A673 (cell line): Measurements from ENCODE around the gene MLN. TPM values are rescaled to one million over a fixed set of nuclear protein-coding genes. Genes with fewer than 3 reads are reported as not detected.

Source experiments
- BruUV-seq: library from RNA; stranded (reverse); fragments of 400-500 nt; replicated peaks from 2 replicates; lab custom pipeline; 2021; lab: Mats Ljungman, UMichigan
- CTCF ChIA-PET: fragments of 300-600 bp; sonication (Branson Sonifier 250); formaldehyde crosslinking; loops from one replicate; lab custom pipeline; 2022; ENCODE audit warnings: antibody characterized with exemption; lab: Charles Lee
- POLR2A ChIA-PET: fragments of 300-600 bp; sonication (Branson Sonifier 250); formaldehyde crosslinking; loops from one replicate; lab custom pipeline; 2022; ENCODE audit warnings: antibody characterized with exemption; ENCODE audit not compliant: low non-redundant PET; lab: Charles Lee
- DNase-seq: peaks from one replicate; pipeline ENCODE4 v3.0.0-alpha.2; 2015; ENCODE audit warnings: low spot score
- H3K27ac ChIP-seq: fragments of 200-600 bp; sonication (generic); 2 replicates; pipeline ENCODE4 v1.5.1; 2016; ENCODE audit warnings: mixed run types, low read depth, mild to moderate bottlenecking, mixed read lengths, antibody characterized with exemption, low read length; ENCODE audit not compliant: poor library complexity, severe bottlenecking
- H3K27me3 ChIP-seq: fragments of 200-600 bp; sonication (generic); replicated peaks from 2 replicates; pipeline ENCODE4 v1.6.1; 2017; ENCODE audit warnings: mixed run types, low read depth, mild to moderate bottlenecking, mixed read lengths, antibody characterized with exemption, low read length; ENCODE audit not compliant: insufficient read depth, poor library complexity
- H3K36me3 ChIP-seq: fragments of 200-600 bp; sonication (generic); 2 replicates; pipeline ENCODE4 v1.6.1; 2016; ENCODE audit warnings: mixed run types, mild to moderate bottlenecking, mixed read lengths, antibody characterized with exemption, low read length; ENCODE audit not compliant: insufficient read depth, poor library complexity, severe bottlenecking
- H3K4me1 ChIP-seq: fragments of 200-600 bp; sonication (generic); 2 replicates; pipeline ENCODE4 v1.6.1; 2017; ENCODE audit warnings: mixed run types, mild to moderate bottlenecking, mixed read lengths, antibody characterized with exemption, low read length; ENCODE audit not compliant: insufficient read depth, poor library complexity, severe bottlenecking
- H3K4me3 ChIP-seq: fragments of 200-600 bp; sonication (generic); 2 replicates; pipeline ENCODE4 v1.5.1; 2016; ENCODE audit warnings: low read depth, mixed run types, mild to moderate bottlenecking, mixed read lengths, low read length; ENCODE audit not compliant: poor library complexity, severe bottlenecking
- H3K9me3 ChIP-seq: fragments of 200-600 bp; sonication (generic); 2 replicates; pipeline ENCODE4 v1.6.1; 2016; ENCODE audit warnings: mixed run types, low read depth, mild to moderate bottlenecking, mixed read lengths, antibody characterized with exemption, low read length; ENCODE audit not compliant: poor library complexity, severe bottlenecking
- CTCF ChIP-seq: fragments of 300-800, 200-600 bp; sonication (generic); conservative IDR thresholded peaks from 2 replicates; pipeline ENCODE4 v1.5.1; 2017; ENCODE audit warnings: low read depth, mild to moderate bottlenecking, antibody characterized with exemption, low read length, moderate library complexity, mixed read lengths
- EZH2 ChIP-seq: fragments of 200-600 bp; sonication (generic); IDR thresholded peaks from 2 replicates; pipeline ENCODE4 v1.6.1; 2017; ENCODE audit warnings: borderline replicate concordance, low read depth, mild to moderate bottlenecking, mixed read lengths, antibody characterized with exemption, low read length; ENCODE audit not compliant: poor library complexity, severe bottlenecking
- intact Hi-C: fragments of 100-400 bp; cut with micrococcal nuclease; formaldehyde crosslinking; loops from one replicate; pipeline ENCODE4 v1.10.0; 2022; ENCODE audit not compliant: unreplicated experiment
- total RNA-seq: library from RNA; stranded (reverse); gene quantifications from 2 replicates; pipeline ENCODE4 v1.2.3, GENCODE V29; 2021

The MLN gene
- total RNA-seq, 1 experiment from 2014 or later = not detected

- TF ChIP-seq CTCF (no peak), EZH2 (no peak)
- intact Hi-C loops = no loop called here
- Histone ChIP-seq H3K27me3 (no peaks in the 10 kb centered on the region), H3K4me3 (no peak overlapping the region), H3K9me3 (no peaks in the 10 kb centered on the region), H3K4me1 (peaks cover 14% of the 10 kb centered on the region), H3K36me3 (no peaks in the 10 kb centered on the region), H3K27ac (no peak overlapping the region)
- DNase-seq = no peak
- no TSS peak for BruUV-seq
- CTCF ChIA-PET = no interaction called here
- POLR2A ChIA-PET = no interaction called here
These were observed 13.7 kb upstream of the MLN start for GRCh38 chr6:33817489-33817888.

GRCh38 chr6:33816911-33817310, 13.1 kb upstream of the MLN start:
- Histone ChIP-seq H3K4me3 (no peak overlapping the region), H3K27me3 (no peaks in the 10 kb centered on the region), H3K36me3 (no peaks in the 10 kb centered on the region), H3K27ac (no peak overlapping the region), H3K9me3 (no peaks in the 10 kb centered on the region), H3K4me1 (peaks cover 19% of the 10 kb centered on the region)
- ChIA-PET CTCF (no interaction called here), POLR2A (no interaction called here)
- DNase-seq = no peak
- no TSS peak for BruUV-seq
- intact Hi-C loops = no loop called here
- TF ChIP-seq CTCF = no peak
- TF ChIP-seq EZH2 = no peak

- Histone ChIP-seq H3K4me1 (peaks cover 19% of the 10 kb centered on the region), H3K9me3 (no peaks in the 10 kb centered on the region), H3K27ac (no peak overlapping the region), H3K36me3 (no peaks in the 10 kb centered on the region), H3K4me3 (no peak overlapping the region), H3K27me3 (no peaks in the 10 kb centered on the region)
- BruUV-seq = no TSS peak
- ChIA-PET CTCF (interaction anchor here (0.6 kb wide), 1 partner anchor 10 kb away, joined by 4 read pairs; no protein-coding TSS in a partner anchor), POLR2A (no interaction called here)
- TF ChIP-seq CTCF = no peak
- no peak for TF ChIP-seq EZH2
- intact Hi-C loops = no loop called here
- peak; percentile 68 for DNase-seq
These were observed 12.1 kb upstream of the MLN start for GRCh38 chr6:33815854-33816253.
